Lower leg skin (tissue), 3 donors: ENCODE data around the gene BRMS1.

Experiments
- POLR2A ChIP-seq, 2 donors: fragments of 450-650 bp; IDR thresholded peaks; one replicate each; pipeline ENCODE4 v1.6.1; 2016 to 2017; ENCODE audit warnings: antibody characterized with exemption in 2 of 2, mild to moderate bottlenecking in 1 of 2, moderate library complexity in 1 of 2
- TF ChIP-seq, protein P1 (sequence below), 3 donors: fragments of 450-650 bp; IDR thresholded peaks; one replicate each; pipeline ENCODE4 v1.5.1; 2016; ENCODE audit warnings: antibody characterized with exemption in 3 of 3, mild to moderate bottlenecking in 3 of 3, moderate library complexity in 2 of 3

DNA sequence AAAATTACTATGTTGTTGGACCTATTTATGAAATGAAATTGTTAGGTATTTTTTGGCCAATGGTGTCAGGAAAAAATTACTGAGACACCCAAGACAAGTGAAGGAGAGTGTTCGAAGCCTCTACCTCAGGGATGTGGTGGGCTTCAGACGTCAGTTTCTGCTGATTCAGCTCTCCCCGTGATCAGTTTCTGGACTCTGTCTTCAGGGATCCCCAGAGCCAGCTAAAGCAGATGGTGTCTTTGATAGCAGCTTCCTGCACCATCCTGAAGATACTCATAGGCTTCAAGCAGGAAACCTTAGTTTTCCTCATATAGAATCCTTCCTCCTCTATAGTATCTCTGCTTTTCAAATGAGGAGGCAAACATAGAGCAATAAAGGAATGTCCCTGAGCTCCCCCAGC, 35.4 kb downstream of the BRMS1 start:
- TF ChIP-seq, protein P1, sequence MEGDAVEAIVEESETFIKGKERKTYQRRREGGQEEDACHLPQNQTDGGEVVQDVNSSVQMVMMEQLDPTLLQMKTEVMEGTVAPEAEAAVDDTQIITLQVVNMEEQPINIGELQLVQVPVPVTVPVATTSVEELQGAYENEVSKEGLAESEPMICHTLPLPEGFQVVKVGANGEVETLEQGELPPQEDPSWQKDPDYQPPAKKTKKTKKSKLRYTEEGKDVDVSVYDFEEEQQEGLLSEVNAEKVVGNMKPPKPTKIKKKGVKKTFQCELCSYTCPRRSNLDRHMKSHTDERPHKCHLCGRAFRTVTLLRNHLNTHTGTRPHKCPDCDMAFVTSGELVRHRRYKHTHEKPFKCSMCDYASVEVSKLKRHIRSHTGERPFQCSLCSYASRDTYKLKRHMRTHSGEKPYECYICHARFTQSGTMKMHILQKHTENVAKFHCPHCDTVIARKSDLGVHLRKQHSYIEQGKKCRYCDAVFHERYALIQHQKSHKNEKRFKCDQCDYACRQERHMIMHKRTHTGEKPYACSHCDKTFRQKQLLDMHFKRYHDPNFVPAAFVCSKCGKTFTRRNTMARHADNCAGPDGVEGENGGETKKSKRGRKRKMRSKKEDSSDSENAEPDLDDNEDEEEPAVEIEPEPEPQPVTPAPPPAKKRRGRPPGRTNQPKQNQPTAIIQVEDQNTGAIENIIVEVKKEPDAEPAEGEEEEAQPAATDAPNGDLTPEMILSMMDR (IDR thresholded peaks at IDR 0.05), result no peak
- no peak for TF ChIP-seq POLR2A (IDR thresholded peaks at IDR 0.05)
